ENCODE results near the gene ARHGAP5. TPM values are rescaled to one million over a fixed set of nuclear protein-coding genes. Genes with fewer than 3 reads are reported as not detected.
"Not testable (repeated sequence)": the region's sequence is repeated elsewhere in the genome, so short reads cannot be mapped to it uniquely, and the experiment has no call there.

The ARHGAP5 gene
- polyA plus RNA-seq, 1 experiment, result 45.6 TPM

DNA sequence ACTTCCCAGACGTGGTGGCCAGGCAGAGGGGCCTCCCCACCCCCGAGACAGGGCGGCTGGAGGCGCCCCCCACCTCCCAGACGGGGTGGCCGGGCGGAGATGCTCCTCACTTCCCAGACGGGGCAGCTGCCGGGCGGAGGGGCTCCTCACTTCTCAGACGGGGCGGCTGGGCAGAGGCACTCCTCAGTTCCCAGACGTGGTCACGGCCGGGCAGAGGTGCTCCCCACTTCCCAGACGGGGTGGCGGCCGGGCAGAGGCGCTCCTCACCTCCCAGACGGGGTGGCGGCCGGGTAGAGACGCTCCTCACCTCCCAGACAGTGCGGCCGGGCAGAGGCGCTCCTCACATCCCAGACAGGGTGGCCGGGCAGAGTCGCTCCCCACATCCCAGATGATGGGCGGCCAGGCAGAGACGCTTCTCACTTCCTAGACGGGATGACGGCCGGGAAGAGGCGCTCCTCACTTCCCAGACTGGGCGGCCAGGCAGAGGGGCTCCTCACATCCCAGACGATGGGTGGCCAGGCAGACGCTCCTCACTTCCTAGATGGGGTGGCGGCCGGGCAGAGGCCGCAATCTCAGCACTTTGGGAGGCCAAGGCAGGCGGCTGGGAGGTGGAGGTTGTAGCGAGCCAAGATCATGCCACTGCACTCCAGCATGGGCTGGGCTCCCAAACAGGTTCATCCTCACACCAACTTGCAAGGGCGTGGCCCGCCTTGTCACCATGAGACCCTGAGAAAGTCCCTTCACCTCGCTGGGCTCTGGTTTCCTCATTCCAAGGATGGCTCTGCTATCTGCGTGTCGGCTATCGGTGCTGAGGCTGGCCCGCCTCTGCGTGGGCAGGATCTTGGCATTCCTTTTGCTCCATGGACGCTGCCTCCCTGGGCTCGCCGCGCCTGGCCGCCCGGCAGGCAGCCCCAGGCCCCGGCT lies 50.9 kb downstream of the ARHGAP5 start:
- POLR2A ChIA-PET; H3K4me3 ChIP-seq (ENCODE audit: low read depth, low read length); H3K27me3 ChIP-seq (ENCODE audit: control insufficient read depth, insufficient read depth, low read length); DNase-seq (ENCODE audit: low read depth, low spot score); H3K27ac ChIP-seq (ENCODE audit: low read depth, low read length); CTCF ChIA-PET: not testable (repeated sequence)
- peaks cover 11% of the 10 kb centered on the region for H3K9me3 ChIP-seq (ENCODE audit: control insufficient read depth, insufficient read depth, low read length)

DNA sequence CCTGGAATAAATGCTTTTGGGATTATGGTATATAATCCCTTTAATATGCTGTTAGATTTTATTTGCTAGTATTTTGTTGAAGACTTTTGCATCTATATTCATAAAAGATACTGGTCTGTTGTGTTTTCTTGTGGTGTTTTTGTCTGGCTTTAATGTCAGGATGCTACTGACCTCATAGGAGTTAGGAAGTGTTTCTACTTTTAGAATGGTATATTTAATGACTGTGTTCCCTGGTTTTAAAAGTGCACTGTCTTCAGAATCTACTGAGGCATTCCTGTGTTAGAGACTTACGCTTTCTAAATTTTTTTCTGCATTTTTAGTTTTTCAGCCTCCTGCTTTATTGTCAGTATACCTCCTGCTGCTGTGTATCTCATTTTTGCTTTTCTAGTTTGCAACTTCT lies 51.6 kb downstream of the ARHGAP5 start:
- peaks cover 11% of the 10 kb centered on the region for H3K9me3 ChIP-seq (ENCODE audit: control insufficient read depth, insufficient read depth, low read length)
- ChIA-PET POLR2A (no interaction called here), CTCF (no interaction called here)
- H3K4me3 ChIP-seq (ENCODE audit: low read depth, low read length), result no peak overlapping the region
- no peaks in the 10 kb centered on the region for H3K27me3 ChIP-seq (ENCODE audit: control insufficient read depth, insufficient read depth, low read length)
- TF ChIP-seq, protein P1, sequence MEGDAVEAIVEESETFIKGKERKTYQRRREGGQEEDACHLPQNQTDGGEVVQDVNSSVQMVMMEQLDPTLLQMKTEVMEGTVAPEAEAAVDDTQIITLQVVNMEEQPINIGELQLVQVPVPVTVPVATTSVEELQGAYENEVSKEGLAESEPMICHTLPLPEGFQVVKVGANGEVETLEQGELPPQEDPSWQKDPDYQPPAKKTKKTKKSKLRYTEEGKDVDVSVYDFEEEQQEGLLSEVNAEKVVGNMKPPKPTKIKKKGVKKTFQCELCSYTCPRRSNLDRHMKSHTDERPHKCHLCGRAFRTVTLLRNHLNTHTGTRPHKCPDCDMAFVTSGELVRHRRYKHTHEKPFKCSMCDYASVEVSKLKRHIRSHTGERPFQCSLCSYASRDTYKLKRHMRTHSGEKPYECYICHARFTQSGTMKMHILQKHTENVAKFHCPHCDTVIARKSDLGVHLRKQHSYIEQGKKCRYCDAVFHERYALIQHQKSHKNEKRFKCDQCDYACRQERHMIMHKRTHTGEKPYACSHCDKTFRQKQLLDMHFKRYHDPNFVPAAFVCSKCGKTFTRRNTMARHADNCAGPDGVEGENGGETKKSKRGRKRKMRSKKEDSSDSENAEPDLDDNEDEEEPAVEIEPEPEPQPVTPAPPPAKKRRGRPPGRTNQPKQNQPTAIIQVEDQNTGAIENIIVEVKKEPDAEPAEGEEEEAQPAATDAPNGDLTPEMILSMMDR (IDR thresholded peaks at IDR 0.05; ENCODE audit: low read depth, low read length), result no peak
- DNase-seq (ENCODE audit: low read depth, low spot score), result no peak
- no peak overlapping the region for H3K27ac ChIP-seq (ENCODE audit: low read depth, low read length)

DNA sequence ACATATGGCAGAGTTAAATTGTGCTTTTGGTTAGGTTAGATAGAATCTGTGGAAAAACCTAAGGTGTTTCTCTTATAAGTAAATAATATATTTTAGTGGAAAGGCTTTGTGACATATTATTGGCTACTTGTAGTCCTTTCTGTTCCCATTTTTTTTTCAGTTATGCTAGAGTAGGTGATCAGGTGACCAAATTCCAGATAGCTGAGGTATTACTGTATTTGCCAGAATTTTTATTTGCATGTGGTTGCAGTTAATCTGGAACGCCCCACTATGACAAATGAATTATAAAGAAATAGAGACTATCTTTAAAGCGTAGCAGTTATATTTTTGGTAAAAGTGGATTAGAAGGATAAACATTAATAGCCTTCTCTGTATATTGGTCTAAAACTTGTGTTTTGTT lies 52.0 kb downstream of the ARHGAP5 start:
- Histone ChIP-seq H3K9me3 (ENCODE audit: control insufficient read depth, insufficient read depth, low read length) (peaks cover 11% of the 10 kb centered on the region), H3K27me3 (ENCODE audit: control insufficient read depth, insufficient read depth, low read length) (no peaks in the 10 kb centered on the region), H3K27ac (ENCODE audit: low read depth, low read length) (no peak overlapping the region), H3K4me3 (ENCODE audit: low read depth, low read length) (no peak overlapping the region)
- TF ChIP-seq, protein P1 (IDR thresholded peaks at IDR 0.05; ENCODE audit: low read depth, low read length), result no peak
- no peak for DNase-seq (ENCODE audit: low read depth, low spot score)
- CTCF ChIA-PET, result no interaction called here
- POLR2A ChIA-PET, result no interaction called here

DNA sequence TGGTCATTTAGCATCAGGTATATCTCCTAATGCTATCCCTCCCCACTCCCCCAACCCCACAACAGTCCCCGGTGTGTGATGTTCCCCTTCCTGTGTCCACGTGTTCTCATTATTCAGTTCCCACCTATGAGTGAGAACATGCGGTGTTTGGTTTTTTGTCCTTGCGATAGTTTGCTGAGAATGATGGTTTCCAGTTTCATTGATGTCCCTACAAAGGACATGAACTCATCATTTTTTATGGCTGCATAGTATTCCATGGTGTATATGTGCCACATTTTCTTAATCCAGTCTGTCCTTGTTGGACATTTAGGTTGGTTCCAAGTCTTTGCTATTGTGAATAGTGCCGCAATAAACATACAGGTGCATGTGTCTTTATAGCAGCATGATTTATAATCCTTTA lies 54.6 kb downstream of the ARHGAP5 start:
- H3K27me3 ChIP-seq (ENCODE audit: control insufficient read depth, insufficient read depth, low read length); POLR2A ChIA-PET; CTCF ChIA-PET; DNase-seq (ENCODE audit: low read depth, low spot score); H3K4me3 ChIP-seq (ENCODE audit: low read depth, low read length); H3K27ac ChIP-seq (ENCODE audit: low read depth, low read length): not testable (repeated sequence)
- H3K9me3 ChIP-seq (ENCODE audit: control insufficient read depth, insufficient read depth, low read length), result peaks cover 11% of the 10 kb centered on the region

DNA sequence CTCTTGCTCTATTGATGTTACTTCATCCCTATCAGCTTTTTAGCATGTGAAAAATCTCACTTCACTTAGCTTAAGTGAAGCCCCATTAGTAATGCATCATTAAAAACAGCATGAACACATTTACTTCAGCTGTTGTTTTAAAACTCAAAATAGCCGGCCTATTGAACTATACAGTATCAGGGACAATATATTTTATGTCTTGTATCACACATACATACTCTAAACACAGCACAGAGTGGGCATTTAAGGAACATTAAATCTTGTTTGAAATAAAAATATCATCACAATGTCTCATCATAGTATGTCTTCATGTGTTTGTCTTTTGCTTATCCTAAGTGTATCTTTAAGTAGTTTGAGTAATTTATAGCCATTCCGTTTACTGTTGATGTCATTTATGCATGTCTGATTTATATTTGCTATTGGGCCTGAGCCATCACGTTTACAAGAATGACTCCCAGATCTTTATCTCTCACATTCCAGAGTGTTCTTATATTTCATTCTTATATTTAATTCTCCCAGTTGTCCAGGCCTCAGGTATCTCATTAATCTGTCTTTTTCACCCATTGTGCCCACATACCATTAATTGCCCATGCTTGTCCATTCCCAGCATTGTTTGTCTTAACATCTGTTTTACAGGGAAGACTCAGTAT lies 57.5 kb downstream of the ARHGAP5 start:
- POLR2A ChIA-PET, result interaction anchor here (0.6 kb wide), 1 partner anchor 207 kb away, joined by 3 read pairs; no protein-coding TSS in a partner anchor
- Histone ChIP-seq H3K9me3 (ENCODE audit: control insufficient read depth, insufficient read depth, low read length) (peaks cover 9% of the 10 kb centered on the region), H3K4me3 (ENCODE audit: low read depth, low read length) (no peak overlapping the region), H3K27ac (ENCODE audit: low read depth, low read length) (no peak overlapping the region), H3K27me3 (ENCODE audit: control insufficient read depth, insufficient read depth, low read length) (no peaks in the 10 kb centered on the region)
- CTCF ChIA-PET, result no interaction called here
- DNase-seq (ENCODE audit: low read depth, low spot score), result no peak
- TF ChIP-seq, protein P1 (IDR thresholded peaks at IDR 0.05; ENCODE audit: low read depth, low read length), result no peak

Measured in AG04450 (cell line).